Stomach (tissue), 9 donors: Measurements from ENCODE around the gene CABP1. TPM values are rescaled to one million over a fixed set of nuclear protein-coding genes. Genes with fewer than 3 reads are reported as not detected.
"Not testable (repeated sequence)": the region's sequence is repeated elsewhere in the genome, so short reads cannot be mapped to it uniquely, and the experiment has no call there.

Experiments
- DNase-seq, 2 donors: peaks; one replicate each; pipeline versions ENCODE4 v3.0.0 to v3.0.0-alpha.2; 2013 to 2019
- H3K27ac ChIP-seq, 5 donors: fragments of 200-600 bp in 4 of 5; sonication (generic) in 4 of 5; one replicate each; pipeline ENCODE4 v1.5.1; 2013 to 2019; ENCODE audit warnings: mild to moderate bottlenecking in 1 of 5, moderate library complexity in 1 of 5
- H3K27me3 ChIP-seq, 3 donors: fragments of 200-600 bp; sonication (generic); one replicate each; pipeline ENCODE4 v1.5.1; 2017 to 2019; ENCODE audit warnings: mixed run types in 1 of 3
- H3K36me3 ChIP-seq, 4 donors: fragments of 200-600 bp; sonication (generic); 1 replicate in 3 of 4; 2 replicates in 1 of 4; pipeline ENCODE4 v1.5.1; 2016 to 2019
- H3K4me1 ChIP-seq, 4 donors: fragments of 200-600 bp; sonication (generic); one replicate each; pipeline ENCODE4 v1.5.1; 2016 to 2019
- H3K4me3 ChIP-seq, 4 donors: fragments of 200-600 bp; sonication (generic) in 3 of 4; one replicate each; pipeline ENCODE4 v1.5.1; 2016 to 2019; ENCODE audit warnings: mild to moderate bottlenecking in 1 of 4
- H3K9me3 ChIP-seq, 4 donors: fragments of 200-600 bp; sonication (generic); one replicate each; pipeline ENCODE4 v1.5.1; 2016 to 2019
- CTCF ChIP-seq, 7 experiments: fragments of 450-650 bp in 4 of 7; fragments of 200-600 bp in 3 of 7; sonication (generic) in 3 of 7; IDR thresholded peaks; one replicate each; pipeline ENCODE4 v1.5.1; 2016 to 2019; ENCODE audit warnings: antibody characterized with exemption in 7 of 7, control low read depth in 2 of 7, mild to moderate bottlenecking in 1 of 7
- EP300 ChIP-seq: sonication (generic); formaldehyde crosslinking; IDR thresholded peaks from one replicate; pipeline ENCODE4 v1.6.1; 2017; ENCODE audit warnings: antibody characterized with exemption
- POLR2A ChIP-seq, 4 donors: fragments of 450-650 bp; IDR thresholded peaks; one replicate each; pipeline ENCODE4 v1.6.1; 2016; ENCODE audit warnings: antibody characterized with exemption in 4 of 4, control low read depth in 2 of 4, mild to moderate bottlenecking in 1 of 4, moderate library complexity in 1 of 4
- POLR2AphosphoS5 ChIP-seq, 3 donors: sonication (generic); formaldehyde crosslinking; IDR thresholded peaks; one replicate each; pipeline ENCODE4 v1.6.1; 2016; ENCODE audit warnings: antibody characterized with exemption in 3 of 3
- WGBS, 5 donors: extraction: QIAGEN DNeasy Blood & Tissue Kit in 3 of 5; methylation state at CpG; one replicate each; pipeline versions ENCODE4 v1.1.5 to v1.1.7; 2013 to 2018; 5-methylcytosine and 5-hydroxymethylcytosine counted together
- intact Hi-C: fragments of 100-400 bp; cut with DNase I; formaldehyde crosslinking; loops from one replicate; pipeline ENCODE4 v1.15.1; 2023; ENCODE audit warnings: low total_unique reads
- polyA plus RNA-seq, 3 donors: library from polyadenylated mRNA; stranded (reverse); fragments of 200-250 nt; gene quantifications; one replicate each; pipeline ENCODE4 v1.2.3, GENCODE V29; 2013
- total RNA-seq, 5 donors: library from RNA; depleted of rRNA; stranded (reverse); fragments of >200 nt; gene quantifications; one replicate each; pipeline versions ENCODE4 v1.1.0 to v1.2.3, GENCODE V29; 2014 to 2016
- donor health status: healthy with polysubstance abuse.
- donor health status: Bipolar disorder and iron deficiency.
- donor health status: healthy.

Gene CABP1
- total and polyA plus RNA-seq, 8 donors = 1.1 to 2.4 (median 2.0) TPM; not detected in 3

GRCh38 chr12:120610560-120610959 is 29.9 kb upstream of the CABP1 start:
- TF ChIP-seq POLR2A (IDR thresholded peaks at IDR 0.05) = no peak
- Histone ChIP-seq H3K27me3 (no peaks in the 10 kb centered on the region), H3K9me3 (no peaks in the 10 kb centered on the region), H3K4me1 (no peaks in the 10 kb centered on the region), H3K4me3 (no peak overlapping the region), H3K27ac (no peak overlapping the region), H3K36me3 (no peaks in the 10 kb centered on the region)
- intact Hi-C loops = no loop called here
- DNase-seq = no peak
- WGBS, 5 donors = 71 to 80% (median 77%) methylated on average over 4 of the region's 4 CpGs

DNA sequence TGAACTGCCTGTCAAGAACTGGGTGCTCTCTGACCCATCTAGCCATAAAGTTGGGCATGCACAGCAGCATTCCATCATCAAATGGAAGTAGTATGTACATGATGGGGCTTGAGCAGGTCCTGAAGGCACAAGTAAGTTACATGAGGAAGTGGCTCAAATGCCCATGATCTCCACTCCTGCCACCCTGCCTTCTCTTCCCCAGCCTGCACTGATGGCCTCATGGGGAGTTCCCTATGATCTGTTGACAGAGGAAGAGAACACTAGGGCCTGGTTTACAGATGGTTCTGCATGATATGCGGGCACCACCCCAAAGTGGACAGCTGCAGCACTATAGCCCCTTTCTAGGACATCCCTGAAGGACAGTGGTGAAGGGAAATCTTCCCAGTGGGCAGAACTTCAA is 28.9 kb upstream of the CABP1 start:
- DNase-seq, intact Hi-C loops, H3K9me3 ChIP-seq, H3K27me3 ChIP-seq, H3K27ac ChIP-seq, H3K4me3 ChIP-seq, H3K36me3 ChIP-seq, H3K4me1 ChIP-seq: not testable (repeated sequence)
- WGBS, 5 donors = 43 to 100% (median 88%) methylated on average over 1 of the region's 1 CpG

DNA sequence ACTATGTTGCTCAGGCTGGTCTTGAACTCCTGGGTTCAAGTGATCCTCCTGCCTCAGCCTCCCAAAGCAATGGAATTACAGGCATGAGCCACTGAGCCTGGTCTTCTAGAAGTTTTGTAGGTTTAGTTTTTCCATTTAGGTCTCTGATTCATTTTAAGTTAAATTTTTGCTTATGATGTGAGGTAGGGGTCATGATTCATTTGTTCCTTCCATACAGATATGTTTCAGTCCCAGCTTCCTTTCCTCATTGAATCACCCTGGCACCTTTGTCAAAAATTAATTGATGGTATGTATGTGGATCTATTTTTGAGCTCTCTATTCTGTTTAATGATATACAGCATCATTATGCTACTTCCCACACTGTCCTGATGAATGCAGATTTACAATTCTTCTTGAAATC is 25.6 kb upstream of the CABP1 start:
- no peak overlapping the region for H3K4me3 ChIP-seq
- TF ChIP-seq EP300 (no peak), CTCF (IDR thresholded peaks at IDR 0.05) (no peak), POLR2A (IDR thresholded peaks at IDR 0.05) (no peak), POLR2AphosphoS5 (IDR thresholded peaks at IDR 0.05) (no peak)
- no peaks in the 10 kb centered on the region for H3K36me3 ChIP-seq
- no peak overlapping the region for H3K27ac ChIP-seq
- DNase-seq = no peak
- no peaks in the 10 kb centered on the region for H3K4me1 ChIP-seq
- intact Hi-C loops = no loop called here
- no peaks in the 10 kb centered on the region for H3K9me3 ChIP-seq
- peaks cover 0 to 27% (median 6%) of the 10 kb centered on the region in 3 donors for H3K27me3 ChIP-seq

- H3K36me3 ChIP-seq, intact Hi-C loops, H3K9me3 ChIP-seq, DNase-seq, H3K27ac ChIP-seq, H3K4me1 ChIP-seq, H3K4me3 ChIP-seq: not testable (repeated sequence)
- WGBS, 5 donors = 84 to 91% (median 85%) methylated on average over 3 of the region's 3 CpGs
- H3K27me3 ChIP-seq = peaks cover 0 to 46% (median 6%) of the 10 kb centered on the region in 3 donors
These were observed 23.2 kb upstream of the CABP1 start for GRCh38 chr12:120617193-120617592.

DNA sequence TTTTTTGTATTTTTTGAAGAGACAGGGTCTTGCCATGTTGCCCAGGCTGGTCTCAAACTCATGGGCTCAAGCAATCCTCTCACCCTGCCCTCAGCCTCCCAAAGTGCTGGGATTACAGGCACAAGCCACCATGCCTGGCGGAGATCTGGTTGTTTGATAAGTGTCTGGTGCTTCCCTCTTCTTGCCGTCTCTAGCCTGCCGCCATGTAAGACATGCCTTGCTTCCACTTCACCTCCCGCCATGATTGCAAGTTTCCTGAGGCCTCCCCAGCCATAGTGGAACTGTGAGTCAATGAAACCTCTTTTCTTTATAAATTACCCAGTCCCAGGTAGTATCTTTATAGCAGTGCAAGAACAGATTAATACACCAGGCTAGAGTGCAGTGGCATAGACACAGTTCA is 22.7 kb upstream of the CABP1 start:
- DNase-seq, H3K27ac ChIP-seq, intact Hi-C loops, H3K36me3 ChIP-seq, H3K4me1 ChIP-seq, H3K9me3 ChIP-seq, H3K4me3 ChIP-seq: not testable (repeated sequence)
- WGBS, 5 donors = 92 to 95% (median 94%) methylated on average over 4 of the region's 4 CpGs
- H3K27me3 ChIP-seq = peaks cover 0 to 46% (median 6%) of the 10 kb centered on the region in 3 donors

GRCh38 chr12:120618954-120619615 is 21.3 kb upstream of the CABP1 start:
- DNase-seq = no peak
- intact Hi-C loops = no loop called here
- no peaks in the 10 kb centered on the region for H3K4me1 ChIP-seq
- 29 to 36% (median 33%) methylated on average over 8 of the region's 8 CpGs for WGBS, 5 donors
- peaks cover 0 to 46% (median 6%) of the 10 kb centered on the region in 3 donors for H3K27me3 ChIP-seq
- H3K4me3 ChIP-seq = no peak overlapping the region
- TF ChIP-seq EP300 = no peak
- no peak for TF ChIP-seq CTCF (IDR thresholded peaks at IDR 0.05)
- no peak for TF ChIP-seq POLR2A (IDR thresholded peaks at IDR 0.05)
- no peak for TF ChIP-seq POLR2AphosphoS5 (IDR thresholded peaks at IDR 0.05)
- no peak overlapping the region for H3K27ac ChIP-seq
- no peaks in the 10 kb centered on the region for H3K36me3 ChIP-seq
- no peaks in the 10 kb centered on the region for H3K9me3 ChIP-seq
